ENCODE data around the gene EDN1. TPM values are rescaled to one million over a fixed set of nuclear protein-coding genes. Genes with fewer than 3 reads are reported as not detected.

The EDN1 gene
- total RNA-seq, 1 experiment from 2014 or later: 15.1 TPM

- ChIA-PET POLR2A (interaction anchor here (1.0 kb wide), 1 partner anchor 14 kb away, joined by 3 read pairs; no protein-coding TSS in a partner anchor), CTCF (no interaction called here)
- no peaks in the 10 kb centered on the region for H3K36me3 ChIP-seq (ENCODE audit: control insufficient read depth, insufficient read depth, low read length)
- no peaks in the 10 kb centered on the region for H3K4me1 ChIP-seq (ENCODE audit: control insufficient read depth, insufficient read depth, low read length)
- no peak for TF ChIP-seq POLR2AphosphoS5 (IDR thresholded peaks at IDR 0.05; ENCODE audit: low read depth, low read length)
- no peak for TF ChIP-seq CTCF (IDR thresholded peaks at IDR 0.05)
- no peak for TF ChIP-seq SIN3A (IDR thresholded peaks at IDR 0.05; ENCODE audit: borderline replicate concordance, insufficient read depth, low read depth, low read length)
- no peak for TF ChIP-seq TCF7L2 (IDR thresholded peaks at IDR 0.05; ENCODE audit: low read depth, low read length)
- no TSS peak for BruUV-seq (replicated peaks)
- H3K27ac ChIP-seq (ENCODE audit: low read length): no peak overlapping the region
- DNase-seq (ENCODE audit: low read depth, low spot score) (no peak), ATAC-seq (no peak)
- H3K27me3 ChIP-seq (ENCODE audit: control insufficient read depth, insufficient read depth, low read length): no peaks in the 10 kb centered on the region
- in situ Hi-C loops (cut with HindIII; ENCODE audit: low pct_unique_long_range_greater_than_20kb, low sequenced_read_pairs) (no loop called here), intact Hi-C loops (cut with micrococcal nuclease; ENCODE audit: unreplicated experiment) (no loop called here)
- H3K4me3 ChIP-seq (ENCODE audit: low read depth in 2 of 2, low read length in 2 of 2): no peak overlapping the region
- no peaks in the 10 kb centered on the region for H3K9me3 ChIP-seq (ENCODE audit: control insufficient read depth, insufficient read depth, low read depth, low read length)
Observed at GRCh38 chr6:12263403-12263802, 26.8 kb upstream of the EDN1 start.

- no peak for DNase-seq (ENCODE audit: low read depth, low spot score)
- TF ChIP-seq SIN3A (IDR thresholded peaks at IDR 0.05; ENCODE audit: borderline replicate concordance, insufficient read depth, low read depth, low read length) (no peak), CTCF (IDR thresholded peaks at IDR 0.05) (no peak), POLR2AphosphoS5 (IDR thresholded peaks at IDR 0.05; ENCODE audit: low read depth, low read length) (no peak), REST (IDR thresholded peaks at IDR 0.05; ENCODE audit: insufficient read depth in 1 of 2, low read depth in 2 of 2, low read length in 1 of 2) (no peak), TCF7L2 (IDR thresholded peaks at IDR 0.05; ENCODE audit: low read depth, low read length) (no peak)
- ChIA-PET CTCF (no interaction called here), POLR2A (no interaction called here)
- no peaks in the 10 kb centered on the region for H3K27me3 ChIP-seq (ENCODE audit: control insufficient read depth, insufficient read depth, low read length)
- intact Hi-C loops (cut with micrococcal nuclease; ENCODE audit: unreplicated experiment) (no loop called here), in situ Hi-C loops (cut with HindIII; ENCODE audit: low pct_unique_long_range_greater_than_20kb, low sequenced_read_pairs) (no loop called here)
- H3K4me3 ChIP-seq (ENCODE audit: low read depth in 2 of 2, low read length in 2 of 2): no peak overlapping the region
- BruUV-seq (replicated peaks): no TSS peak
- H3K4me1 ChIP-seq (ENCODE audit: control insufficient read depth, insufficient read depth, low read length): no peaks in the 10 kb centered on the region
- no peaks in the 10 kb centered on the region for H3K9me3 ChIP-seq (ENCODE audit: control insufficient read depth, insufficient read depth, low read depth, low read length)
- H3K27ac ChIP-seq (ENCODE audit: low read length): no peak overlapping the region
- no peak for ATAC-seq
- H3K36me3 ChIP-seq (ENCODE audit: control insufficient read depth, insufficient read depth, low read length): no peaks in the 10 kb centered on the region
Observed at GRCh38 chr6:12264671-12265070, 25.5 kb upstream of the EDN1 start.

Measured in Panc1 (cell line).